HG02610 (cell line): ENCODE measurements around the gene NCKAP5.
"Not testable (repeated sequence)": the region's sequence is repeated elsewhere in the genome, so short reads cannot be mapped to it uniquely, and the experiment has no call there.

Experiments
- ATAC-seq: cut with Tn5 transposase; IDR thresholded peaks from one replicate; pipeline ENCODE4 v1.9.1; 2021; ENCODE audit warnings: mild to moderate bottlenecking, moderate library complexity; ENCODE audit not compliant: unreplicated experiment

Gene NCKAP5

DNA sequence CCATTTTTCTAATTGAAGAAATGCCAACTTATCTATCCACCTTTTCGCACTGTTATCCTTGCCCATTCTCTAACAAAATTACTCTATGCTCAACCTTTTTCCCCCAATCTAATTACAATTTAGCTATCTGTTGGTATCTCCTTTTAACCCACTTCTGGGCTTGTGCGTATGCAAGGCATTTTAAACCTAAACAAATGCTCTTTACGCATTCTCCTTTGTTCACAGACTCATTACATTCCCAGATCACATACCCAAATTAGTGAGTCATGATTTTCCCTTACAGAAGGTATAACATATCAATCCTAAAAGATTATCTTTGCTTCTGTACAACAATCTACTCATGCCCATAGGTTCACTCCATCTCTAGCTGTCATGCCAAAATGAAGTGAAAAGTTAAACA is 826.5 kb downstream of the NCKAP5 start:
- ATAC-seq, result no peak

DNA sequence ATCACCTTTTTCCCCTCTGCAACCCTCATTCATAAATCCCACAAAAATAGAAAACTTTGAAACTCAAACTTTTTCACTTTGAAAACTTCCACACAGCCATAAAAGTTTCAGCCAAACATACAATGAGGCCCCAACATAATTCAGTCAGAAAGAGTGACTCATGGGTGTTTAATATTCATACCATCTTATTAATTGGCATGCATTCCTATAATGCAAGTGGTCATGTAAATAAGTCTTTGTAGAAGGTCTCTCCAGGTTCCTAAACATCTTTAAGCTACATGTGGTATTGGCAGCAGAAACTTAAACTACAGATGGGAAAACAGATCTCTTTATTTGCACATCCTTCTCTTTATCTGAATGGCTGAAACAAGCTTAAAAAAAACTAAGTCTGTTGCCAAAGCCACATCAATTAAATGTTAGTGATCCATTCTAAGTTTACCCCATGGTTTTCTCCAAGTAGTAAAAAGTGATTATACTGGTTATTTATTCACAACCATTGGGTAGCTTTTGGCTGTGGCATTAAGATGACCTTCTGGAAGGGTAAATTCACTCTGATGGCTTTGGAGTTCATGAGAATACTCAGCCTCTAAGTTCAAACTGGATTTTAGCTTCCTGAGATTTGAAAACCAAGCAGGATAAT is 828.1 kb downstream of the NCKAP5 start:
- no peak for ATAC-seq

DNA sequence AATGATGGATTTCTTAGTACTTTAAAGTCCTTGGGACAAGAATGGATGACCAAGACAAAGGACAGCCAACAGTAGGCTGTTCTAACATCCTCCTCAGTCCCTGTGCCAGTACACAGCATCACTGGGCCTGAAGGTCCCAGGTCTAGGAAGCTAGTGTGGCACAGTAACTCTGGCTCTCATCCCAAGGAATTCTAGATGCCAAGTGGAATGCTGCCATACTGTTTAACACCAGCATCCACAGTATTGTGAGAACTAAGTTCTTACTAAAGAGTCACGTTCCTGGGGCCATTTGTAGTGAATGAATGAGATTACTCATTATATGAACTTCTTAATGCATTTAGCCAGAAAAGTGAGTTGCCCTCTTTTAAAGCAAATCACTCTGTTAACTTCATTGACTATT is 830.0 kb downstream of the NCKAP5 start:
- no peak for ATAC-seq

DNA sequence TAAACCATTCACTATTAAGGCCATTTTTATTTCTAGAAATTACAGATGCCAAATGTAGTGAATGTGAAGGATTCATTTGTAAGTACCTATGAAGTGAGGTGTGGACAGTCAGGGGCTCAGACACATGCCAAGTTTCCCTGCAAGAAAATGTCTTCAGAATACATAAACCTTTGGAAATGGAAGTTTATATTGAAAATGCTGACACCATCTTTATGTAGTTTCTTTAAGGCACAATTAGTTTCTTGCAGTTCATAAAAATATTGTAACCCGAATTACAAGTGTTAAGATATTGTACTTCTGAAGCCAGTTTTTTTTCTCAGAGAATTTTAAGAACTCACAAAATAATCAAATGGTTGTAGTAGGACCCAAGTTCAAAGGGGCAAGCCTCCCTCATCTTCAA is 832.2 kb downstream of the NCKAP5 start:
- no peak for ATAC-seq

DNA sequence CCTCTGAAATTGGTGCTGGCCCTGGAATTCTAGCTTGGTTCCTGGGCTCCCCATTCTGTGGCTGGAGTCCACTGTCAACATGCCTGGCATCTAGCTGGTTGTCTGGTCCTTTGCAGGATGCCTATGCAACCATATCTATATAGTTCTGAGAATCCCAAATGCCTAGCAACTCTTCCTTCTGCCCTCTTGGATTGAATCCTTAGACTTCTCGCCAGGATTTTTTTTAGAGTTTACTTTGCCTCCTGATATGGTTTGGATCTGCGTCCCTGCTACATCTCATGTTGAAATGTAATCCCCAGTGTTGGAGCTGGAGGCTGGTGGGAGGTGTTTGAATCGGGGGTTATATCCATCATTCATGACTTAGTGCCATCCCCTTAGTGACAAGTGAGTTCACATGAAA is 833.3 kb downstream of the NCKAP5 start:
- ATAC-seq, result no peak

DNA sequence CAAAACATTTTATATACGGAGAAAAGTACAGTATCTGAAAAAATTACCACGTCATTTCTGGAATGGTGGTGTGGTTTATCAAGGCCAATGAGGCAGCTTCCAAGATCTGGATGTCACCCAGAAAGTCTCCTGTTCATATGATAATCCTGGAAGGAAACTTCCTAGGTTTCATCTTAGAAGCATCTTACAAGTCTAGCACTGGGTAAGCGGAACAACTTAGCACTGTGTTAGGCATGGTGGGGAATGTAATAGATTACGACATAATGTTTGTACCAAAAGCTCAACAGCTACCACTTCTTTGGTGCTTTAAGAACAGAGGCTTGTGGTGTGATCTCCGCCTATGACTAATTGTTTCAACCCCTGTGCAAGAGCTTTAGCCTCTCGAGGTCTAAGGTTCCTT is 835.2 kb downstream of the NCKAP5 start:
- no peak for ATAC-seq

DNA sequence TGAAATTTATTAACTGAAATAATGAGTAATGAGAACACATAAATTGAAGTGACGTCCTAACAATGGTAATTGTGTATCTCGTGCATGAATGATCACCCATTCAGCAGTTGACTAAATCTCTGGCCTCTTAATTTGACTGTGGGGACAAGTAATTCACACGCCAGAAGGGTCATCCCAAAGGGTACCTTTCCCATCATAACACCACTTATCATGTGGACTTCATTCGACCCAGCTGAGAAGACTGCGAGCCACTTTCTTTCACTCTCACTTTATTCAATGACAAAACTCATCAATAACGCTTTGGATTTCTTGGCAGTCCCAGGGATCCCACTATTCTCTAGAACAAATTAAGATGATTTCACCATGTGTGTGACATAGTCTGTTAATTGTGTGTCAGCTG is 835.6 kb downstream of the NCKAP5 start:
- no peak for ATAC-seq

DNA sequence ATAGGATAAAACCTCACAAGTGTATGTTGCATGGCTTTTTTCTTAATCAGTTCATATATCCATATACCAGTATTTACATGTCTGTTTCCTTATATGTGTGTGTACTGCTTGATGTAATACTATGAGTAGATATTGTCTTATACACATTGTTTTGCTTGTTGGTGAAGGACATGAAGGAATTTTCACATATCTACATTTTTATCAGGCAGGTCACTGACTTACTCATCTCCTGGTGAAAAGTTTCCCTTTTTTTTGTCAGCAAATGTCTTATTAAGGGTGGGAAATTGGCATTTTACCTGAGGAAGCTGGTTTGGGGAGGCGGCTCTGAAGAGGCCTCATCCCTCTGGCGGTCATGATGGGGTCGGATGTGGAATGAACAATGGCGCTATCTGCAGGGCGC is 836.8 kb downstream of the NCKAP5 start:
- no peak for ATAC-seq

DNA sequence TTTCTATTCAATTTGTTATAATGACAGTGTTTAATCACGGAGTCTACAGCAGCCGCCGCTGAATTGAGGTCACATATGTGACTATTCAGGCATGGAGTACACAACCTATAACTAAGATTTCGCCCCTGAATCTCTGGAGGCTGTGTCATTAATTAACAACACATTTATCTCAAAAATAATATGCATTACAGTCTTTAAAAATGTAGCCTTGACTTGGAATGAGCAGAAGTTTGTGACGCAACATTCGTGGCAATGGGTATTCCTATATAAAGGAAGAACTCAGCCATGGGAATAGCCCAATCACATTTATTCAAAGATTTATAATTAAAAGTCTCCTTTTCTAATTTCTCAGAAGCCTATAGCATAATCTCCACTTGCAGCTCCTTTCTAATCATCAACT is 837.7 kb downstream of the NCKAP5 start:
- ATAC-seq, result no peak

DNA sequence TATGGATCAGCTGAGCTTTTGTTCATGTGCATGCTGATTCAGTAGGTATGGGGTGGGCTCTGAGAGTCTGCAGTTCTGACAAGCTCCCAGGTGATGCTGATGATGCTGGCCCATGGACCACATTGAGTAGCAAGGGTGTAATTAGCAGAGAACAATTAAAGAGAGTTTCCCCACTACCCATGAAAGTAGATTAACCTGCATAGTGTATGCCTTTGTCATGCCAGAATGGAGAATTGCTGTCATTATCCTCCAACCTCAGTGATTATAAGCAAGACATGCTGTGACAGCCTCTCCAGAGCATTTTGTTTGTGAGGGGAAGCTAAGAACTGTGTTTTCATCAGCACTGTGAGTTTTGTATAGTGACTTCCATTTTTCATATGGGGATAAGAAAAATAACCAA is 838.7 kb downstream of the NCKAP5 start:
- no peak for ATAC-seq

DNA sequence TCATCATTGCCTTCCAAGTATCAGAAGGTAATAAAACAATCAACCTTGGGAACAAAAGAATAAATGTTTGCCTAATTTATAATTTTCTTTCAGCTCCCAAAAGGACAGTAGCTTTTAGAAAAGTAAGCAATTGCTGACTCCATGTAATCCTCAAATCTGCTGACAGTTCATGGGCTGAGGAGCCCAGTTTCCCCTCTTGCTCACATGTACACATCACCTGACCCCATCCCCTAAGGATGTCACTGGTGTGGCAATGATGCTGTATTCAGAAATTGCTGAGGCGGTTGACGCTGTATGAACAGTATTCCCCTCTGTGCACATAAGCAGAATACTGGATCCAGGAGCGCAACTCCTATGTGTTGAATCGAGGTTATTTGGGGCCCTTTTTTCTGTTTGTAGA is 842.1 kb downstream of the NCKAP5 start:
- ATAC-seq, result no peak

DNA sequence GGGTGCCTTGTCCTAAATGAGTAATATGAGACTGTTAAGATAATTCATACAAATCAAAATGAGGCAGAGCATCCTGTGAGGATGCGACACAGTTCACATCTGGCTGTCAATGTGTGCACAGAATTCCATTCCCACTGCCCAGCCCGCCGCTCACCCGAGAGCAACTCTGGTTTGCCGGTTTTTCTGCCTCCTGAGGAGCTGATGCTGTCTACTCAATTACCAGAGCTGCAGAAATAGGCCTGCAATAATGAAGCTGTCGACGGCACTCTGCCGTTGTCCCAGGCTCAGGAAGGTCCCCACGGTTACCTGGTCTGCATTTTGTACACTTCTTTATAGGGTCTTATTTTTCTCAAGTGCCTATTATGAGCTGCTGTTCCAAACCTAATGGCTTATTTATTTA is 842.5 kb downstream of the NCKAP5 start:
- no peak for ATAC-seq

DNA sequence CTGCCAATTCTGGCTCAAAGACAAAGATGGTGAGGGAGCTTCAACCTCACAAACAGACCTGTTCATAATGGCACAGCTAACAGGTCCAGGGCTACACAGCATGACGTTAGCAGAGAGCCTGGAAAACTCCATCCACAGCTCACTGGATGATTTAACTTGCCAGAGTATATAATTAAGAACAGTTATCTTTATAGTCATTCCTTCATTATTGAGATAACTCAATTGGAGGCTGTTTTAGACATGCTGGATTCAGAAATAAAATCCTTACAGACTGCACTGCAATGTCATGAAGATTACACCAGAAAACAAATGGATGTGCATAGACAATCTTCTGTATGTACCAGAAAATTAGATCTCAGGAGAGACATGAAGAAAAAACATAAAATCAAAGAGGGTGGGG is 843.1 kb downstream of the NCKAP5 start:
- no peak for ATAC-seq

DNA sequence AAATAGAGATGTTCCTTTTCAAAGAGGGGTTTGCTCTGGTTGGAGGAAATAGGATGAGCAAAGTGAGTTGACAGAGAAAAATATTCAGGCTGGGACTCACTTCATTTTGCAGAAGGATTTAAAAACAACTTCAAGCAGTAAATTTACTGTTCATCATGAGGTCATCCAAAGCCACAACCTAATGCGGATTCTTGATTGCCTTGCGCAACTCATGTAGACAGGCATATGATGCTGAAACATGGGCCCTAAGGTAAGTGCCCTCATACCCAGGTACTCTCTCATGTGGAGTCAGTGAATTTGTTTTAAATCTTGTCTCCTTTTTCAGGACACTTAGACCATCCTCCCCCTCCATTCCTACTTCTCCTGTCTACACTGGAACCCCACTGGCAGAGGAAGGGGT is 846.3 kb downstream of the NCKAP5 start:
- ATAC-seq, result no peak

DNA sequence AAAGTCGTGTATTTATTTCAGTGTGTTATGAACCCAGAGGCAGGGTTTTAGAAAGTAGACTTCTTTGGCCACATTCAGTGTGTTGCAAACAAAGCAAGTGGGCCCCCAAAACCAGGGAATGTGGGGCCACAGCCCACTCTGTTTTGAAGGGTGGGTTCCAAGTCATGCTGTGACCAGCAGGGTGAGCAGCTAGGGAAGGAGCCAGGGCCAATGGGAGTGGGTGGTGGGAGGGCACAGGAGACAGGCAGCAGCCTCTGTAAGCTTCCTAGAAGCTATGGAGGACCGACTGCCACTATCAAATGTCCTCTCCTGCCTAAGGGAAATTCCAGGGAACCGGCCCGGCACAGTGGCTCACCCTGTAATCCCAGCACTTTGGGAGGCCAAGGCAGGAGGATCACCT is 847.9 kb downstream of the NCKAP5 start:
- no peak for ATAC-seq

DNA sequence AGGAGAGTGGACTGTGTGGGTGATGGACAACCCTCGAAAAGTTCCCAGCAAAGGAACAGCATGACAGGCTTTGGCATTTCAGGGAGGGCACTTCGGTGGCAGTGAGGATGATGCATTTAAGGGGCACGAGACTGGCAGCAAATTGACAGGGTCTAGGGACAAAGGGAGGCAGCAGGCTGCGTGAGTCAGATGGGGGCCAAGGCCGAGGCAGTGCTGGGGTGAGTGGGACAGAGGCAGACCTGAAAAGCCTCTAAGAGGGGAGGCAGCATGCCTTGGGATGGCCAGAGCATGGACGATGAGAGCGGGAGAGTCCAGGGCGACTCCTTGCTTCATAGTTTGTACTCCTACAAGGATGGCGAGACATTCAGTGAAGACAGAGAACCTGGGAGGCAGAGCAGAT is 848.8 kb downstream of the NCKAP5 start:
- ATAC-seq, result no peak

DNA sequence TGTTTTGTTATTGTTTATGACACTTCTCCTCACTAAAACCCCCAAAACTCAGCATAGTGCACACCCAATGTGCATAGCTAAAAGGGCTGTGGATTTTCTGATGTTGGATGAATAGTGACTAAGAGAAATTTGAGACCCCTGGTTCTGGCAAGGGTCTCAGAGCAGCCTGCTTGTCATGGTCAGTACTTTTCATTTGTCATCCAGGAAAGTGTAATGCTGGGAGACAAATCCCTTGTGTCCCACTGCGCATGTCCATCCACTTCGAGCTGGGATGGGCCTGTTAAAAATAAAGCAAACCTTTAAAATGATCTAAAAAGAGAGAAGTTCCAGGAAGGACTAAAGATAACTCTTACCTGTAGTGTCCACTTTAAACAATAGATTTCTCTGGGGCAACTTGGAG is 851.3 kb downstream of the NCKAP5 start:
- ATAC-seq, result no peak

DNA sequence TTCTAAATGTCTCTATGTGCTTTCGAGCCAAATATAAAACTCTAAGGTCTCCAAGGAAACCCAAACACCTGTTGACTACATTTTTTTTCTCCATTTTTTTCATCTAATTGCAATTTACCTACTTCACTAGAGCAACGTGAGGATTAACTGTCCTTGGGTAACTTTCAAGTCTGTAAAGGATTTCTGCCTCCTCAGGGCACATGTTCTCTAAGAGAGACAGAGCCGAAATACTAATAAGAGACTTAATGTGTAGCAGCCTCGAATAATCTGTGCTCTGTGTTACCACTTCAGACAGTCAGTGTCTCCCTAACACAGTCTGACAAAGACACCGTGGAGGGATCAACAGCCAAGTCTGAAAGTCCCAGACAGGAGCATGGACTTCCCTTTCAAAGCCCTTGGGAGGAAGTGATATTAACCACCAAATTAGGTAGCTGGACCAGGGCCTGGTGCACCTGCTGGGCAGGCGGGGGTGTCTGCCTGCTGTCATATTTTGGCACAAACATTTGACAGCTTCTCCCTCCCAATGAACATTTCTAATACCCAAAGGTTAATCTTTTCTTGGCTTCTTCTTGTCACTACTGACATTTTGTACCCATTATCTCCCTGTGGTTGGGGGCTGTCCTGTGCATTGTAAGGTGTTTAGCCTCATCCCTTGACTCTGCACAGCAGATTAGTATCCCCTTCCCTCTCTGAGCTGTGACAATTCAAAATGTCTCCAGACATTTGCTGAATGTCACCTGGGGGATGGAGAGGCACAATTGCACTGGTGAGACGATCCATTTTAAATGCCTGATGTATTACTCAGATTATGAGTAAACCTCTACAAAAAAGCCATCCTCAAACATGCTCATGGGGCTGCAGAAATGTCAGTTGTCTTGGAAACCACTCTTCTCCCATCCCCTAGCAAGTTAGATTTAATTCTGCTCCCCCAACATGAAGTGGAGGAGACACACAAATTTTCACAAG is 852.6 kb downstream of the NCKAP5 start:
- ATAC-seq, result peak; percentile 57

DNA sequence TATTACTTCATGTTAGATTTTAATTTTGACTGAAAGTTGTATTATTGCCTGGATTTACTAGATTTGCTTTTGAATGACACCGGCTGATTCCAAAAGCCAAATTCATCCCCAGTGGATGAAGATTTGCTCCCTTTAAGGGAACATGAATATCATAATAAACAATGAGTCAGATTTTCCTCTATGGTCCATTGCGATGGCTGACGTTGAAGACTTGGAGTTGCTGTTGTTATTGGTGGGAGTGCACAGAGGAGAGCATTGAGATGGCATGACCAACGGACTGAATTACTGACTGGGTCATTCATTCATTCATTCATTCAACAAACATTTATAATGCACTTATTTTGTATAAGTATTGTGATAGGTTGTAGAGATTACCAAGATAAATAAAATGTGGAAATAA is 864.9 kb downstream of the NCKAP5 start:
- no peak for ATAC-seq

DNA sequence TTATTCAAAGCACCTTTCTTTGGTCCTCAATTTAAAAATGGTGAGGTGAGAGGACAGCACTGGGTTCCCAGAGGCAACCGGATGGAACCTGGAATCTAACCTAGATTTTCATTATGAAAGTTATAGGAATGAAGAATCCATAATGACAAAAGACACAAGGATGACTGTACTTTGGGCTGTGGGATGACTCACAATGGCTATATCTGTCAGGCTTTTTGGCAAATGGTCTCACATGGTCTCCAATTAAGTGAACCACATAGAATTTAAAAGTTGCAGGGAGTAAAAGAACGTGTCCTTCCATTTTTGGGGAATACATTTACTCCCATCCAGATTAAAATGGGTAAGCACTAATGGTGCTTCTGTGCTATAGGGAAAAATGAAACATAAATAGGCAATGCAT is 866.5 kb downstream of the NCKAP5 start:
- no peak for ATAC-seq

DNA sequence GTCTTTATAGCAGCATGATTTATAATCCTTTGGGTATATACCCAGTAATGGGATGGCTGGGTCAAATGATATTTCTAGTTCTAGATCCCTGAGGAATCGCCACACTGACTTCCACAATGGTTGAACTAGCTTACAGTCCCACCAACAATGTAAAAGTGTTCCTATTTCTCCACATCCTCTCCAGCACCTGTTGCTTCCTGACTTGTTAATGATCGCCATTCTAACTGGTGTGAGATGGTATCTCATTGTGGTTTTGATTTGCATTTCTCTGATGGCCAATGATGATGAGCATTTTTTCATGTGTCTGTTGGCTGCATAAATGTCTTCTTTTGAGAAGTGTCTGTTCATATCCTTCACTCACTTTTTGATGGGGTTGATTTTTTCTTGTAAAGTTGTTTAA is 868.5 kb downstream of the NCKAP5 start:
- not testable (repeated sequence) for ATAC-seq

DNA sequence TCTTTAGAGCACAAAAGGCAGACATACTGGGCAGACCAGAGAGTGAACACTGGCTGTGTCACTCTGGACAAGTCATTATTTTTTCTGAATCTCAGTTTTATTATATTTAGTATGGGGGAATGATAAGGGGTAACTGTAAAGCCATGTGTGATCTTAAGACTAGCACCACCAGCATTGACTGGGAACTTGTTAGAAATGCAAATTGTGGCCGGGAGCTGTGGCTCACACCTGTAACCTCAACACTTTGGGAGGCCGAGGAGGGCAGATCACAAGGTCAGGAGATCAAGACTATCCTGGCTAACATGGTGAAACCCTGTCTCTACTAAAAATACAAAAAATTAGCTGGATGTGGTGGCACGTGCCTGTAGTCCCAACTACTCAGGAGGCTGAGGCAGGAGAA is 869.9 kb downstream of the NCKAP5 start:
- ATAC-seq, result not testable (repeated sequence)
